Kidney capillary endothelial cell (primary cell): Measurements from ENCODE around the gene CSKMT.
A peak's percentile ranks its signal among the peaks of the same experiment; 100 is the strongest.
"Not testable (repeated sequence)": the region's sequence is repeated elsewhere in the genome, so short reads cannot be mapped to it uniquely, and the experiment has no call there.

Source experiments
- DNase-seq: peaks from one replicate; pipeline ENCODE4 v3.0.0-alpha.2; 2018; ENCODE audit warnings: low spot score

CSKMT gene

DNA sequence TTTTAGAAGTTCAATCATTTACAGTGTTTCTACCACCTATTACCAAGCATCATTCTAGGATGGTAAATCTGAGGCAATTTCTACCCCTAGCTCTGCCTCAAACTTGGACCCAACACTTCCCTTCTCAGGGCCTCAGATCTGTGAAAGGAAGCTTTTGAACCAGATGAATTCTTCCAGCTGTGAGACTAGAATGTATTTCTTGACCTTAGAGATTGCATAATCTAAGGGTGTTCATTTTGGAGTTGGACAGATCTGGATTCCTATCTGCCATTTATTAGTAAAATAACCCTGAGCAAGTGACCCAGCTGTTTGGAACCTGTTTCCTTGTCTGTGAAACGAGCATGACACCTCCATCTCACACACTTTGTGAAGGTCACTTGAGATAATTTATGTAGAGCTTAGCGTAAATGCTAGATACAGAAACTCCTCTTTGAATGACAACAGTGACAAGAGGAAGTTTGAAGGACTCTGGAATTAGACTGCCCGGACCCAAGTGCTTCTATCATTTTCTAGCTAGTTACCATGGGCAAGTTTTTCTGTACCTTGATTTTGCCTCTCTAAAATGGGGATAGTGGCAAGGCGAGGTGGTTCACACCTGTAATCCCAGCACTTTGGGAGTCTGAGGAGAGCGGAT is 8.2 kb upstream of the CSKMT start:
- DNase-seq, result no peak

DNA sequence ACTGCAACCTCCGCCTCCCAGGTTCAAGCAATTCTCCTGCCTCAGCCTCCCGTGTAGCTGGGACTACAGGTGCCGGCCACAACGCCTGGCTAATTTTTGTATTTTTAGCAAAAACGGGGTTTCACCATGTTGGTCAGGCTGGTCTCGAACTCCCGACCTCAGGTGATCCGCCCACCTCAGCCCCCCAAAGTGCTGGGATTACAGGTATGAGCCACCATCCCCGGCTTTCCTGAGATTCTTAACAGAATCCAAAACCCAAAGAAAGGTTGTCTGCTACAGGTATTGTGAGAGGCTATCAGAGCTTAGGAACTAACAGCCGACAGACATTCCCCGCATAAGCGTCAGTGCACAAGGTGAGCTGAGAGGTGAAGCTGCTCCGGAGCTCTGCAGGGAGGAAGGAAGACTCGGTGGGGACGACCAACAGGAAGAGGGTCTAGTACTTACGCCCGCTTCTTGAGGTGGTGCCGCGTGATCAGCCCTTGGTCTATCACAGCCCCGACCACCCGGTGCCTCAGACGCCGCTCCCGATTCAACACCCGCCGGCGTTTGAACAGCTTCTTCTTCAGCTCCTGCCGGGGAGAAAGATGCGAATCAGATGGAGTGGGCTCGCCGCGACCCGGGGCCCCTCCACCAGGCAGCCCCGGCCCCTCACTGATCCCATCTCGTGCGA is 572 bp upstream of the CSKMT start:
- no peak for DNase-seq

- no peak for DNase-seq
These were observed 617 bp downstream of the CSKMT start for GRCh38 chr11:62665599-62666258.

- DNase-seq, result no peak
These were observed 1.3 kb downstream of the CSKMT start for GRCh38 chr11:62666259-62666926.

DNA sequence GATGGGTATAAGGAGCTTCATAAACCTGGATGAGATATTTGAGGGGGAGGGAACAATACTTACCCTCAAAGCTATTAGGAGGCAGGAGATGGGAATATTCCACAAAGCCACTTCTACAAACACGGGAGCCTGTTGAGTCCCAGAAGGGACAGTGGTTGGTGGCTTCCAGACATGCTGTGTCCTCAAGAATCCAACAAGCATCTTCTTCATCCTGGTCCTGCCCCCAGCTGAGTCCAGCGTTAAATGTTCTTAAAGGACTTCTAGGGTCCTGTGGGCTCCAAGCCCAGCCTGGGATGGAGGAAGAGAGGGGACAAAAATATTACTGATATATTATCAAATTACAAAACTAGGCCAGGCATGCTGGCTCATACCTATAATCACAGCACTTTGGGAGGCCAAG is 2.3 kb downstream of the CSKMT start:
- DNase-seq, result no peak

DNA sequence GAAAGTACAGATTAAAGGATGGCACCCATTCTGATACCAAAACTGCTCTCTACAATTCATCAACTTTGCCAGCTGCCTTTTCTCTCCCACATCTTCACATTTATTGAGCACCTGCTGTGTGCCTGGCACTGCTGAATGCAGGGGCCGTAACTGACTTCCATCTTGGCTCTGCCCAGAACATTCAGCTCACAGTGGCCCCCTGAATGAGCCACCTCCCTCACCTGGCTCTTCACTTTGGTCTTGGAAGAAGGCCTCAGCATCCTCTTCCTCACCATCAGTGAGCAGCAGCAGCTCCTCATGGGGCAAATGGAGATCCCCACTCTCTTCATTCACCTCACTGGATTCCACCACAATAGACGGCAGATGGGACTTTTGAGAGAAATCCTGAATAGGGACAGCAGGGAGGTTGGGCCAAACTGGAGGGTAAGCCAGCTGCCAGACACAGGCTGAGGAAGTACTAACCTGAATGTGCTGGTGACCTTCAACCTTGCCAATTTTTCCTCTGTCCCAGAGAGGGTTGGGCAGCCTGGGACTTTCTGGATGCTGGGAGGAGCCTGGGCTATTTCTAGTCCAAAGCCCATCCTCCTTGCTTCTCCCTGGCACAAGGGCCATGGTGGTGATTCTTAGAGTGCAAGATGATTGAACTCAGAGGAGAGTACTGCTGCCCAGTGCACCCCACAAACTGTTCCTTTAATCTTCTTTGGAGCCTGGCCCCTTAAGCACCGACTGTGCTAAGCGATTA is 4.5 kb downstream of the CSKMT start:
- DNase-seq, result no peak

DNA sequence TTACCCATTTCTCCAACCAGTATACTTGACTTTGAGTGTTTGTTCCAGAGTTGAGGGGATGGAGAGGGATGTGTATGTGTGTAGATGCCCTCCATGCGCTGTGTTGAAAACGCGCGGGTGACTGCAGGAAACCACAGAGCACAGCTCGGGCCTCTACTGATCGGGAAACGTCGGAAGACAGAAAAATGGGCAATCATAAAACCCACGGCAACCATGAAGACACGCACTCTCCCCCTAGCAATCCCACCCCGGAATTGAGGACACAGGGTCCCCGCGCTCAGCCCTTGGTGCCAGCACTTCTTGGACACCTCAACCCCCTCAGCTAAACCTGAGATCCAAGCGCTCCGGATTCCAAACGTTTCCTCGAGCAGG is 6.1 kb downstream of the CSKMT start:
- DNase-seq, result no peak

DNA sequence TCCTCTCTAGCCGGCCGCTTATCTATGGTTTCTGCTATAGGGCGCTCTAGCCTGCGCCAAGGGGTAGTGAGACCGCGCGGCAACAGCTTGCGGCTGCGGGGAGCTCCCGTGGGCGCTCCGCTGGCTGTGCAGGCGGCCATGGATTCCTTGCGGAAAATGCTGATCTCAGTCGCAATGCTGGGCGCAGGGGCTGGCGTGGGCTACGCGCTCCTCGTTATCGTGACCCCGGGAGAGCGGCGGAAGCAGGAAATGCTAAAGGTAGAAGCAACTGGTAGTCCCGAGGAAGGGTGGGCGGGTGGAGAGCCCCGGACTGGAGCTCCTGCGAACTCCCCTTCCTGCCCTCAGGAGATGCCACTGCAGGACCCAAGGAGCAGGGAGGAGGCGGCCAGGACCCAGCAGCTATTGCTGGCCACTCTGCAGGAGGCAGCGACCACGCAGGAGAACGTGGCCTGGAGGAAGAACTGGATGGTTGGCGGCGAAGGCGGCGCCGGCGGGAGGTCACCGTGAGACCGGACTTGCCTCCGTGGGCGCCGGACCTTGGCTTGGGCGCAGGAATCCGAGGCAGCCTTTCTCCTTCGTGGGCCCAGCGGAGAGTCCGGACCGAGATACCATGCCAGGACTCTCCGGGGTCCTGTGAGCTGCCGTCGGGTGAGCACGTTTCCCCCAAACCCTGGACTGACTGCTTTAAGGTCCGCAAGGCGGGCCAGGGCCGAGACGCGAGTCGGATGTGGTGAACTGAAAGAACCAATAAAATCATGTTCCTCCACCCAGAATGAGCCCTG is 6.7 kb downstream of the CSKMT start, which contains the start of the genes LBHD1 and UQCC3:
Gene LBHD1 (minus strand): TSS at position 660 of the 782 bp plus-strand sequence. CDS start 2,236 bp downstream, outside the sequence.
Gene UQCC3 (plus strand): TSS at position 66 of the 782 bp plus-strand sequence. CDS start 73 bp downstream, at position 139.
- DNase-seq, result peak; percentile 71

DNA sequence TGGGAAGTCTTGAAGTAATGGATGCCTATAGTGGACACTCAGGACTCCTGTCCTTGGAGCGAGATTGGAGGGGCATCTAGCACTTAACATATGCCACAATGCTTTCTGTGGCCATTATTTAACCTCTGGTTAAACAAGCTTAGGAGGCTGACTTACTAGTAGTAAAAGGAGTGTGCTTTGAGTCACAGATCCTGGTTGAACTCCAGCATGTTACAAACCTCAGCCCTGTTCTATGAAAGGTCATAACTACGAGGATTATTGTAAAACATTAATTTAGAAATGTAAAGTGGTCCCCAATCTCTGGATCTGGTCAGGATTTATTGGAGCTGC is 8.0 kb downstream of the CSKMT start:
- no peak for DNase-seq

GRCh38 chr11:62675415-62675814 is 10.3 kb downstream of the CSKMT start:
- not testable (repeated sequence) for DNase-seq

GRCh38 chr11:62676698-62677097 is 11.6 kb downstream of the CSKMT start:
- DNase-seq, result no peak

GRCh38 chr11:62677156-62677555 is 12.0 kb downstream of the CSKMT start:
- no peak for DNase-seq

- no peak for DNase-seq
These were observed 12.6 kb downstream of the CSKMT start for GRCh38 chr11:62677714-62678113.

GRCh38 chr11:62678433-62678769 is 13.3 kb downstream of the CSKMT start:
- DNase-seq, result no peak

DNA sequence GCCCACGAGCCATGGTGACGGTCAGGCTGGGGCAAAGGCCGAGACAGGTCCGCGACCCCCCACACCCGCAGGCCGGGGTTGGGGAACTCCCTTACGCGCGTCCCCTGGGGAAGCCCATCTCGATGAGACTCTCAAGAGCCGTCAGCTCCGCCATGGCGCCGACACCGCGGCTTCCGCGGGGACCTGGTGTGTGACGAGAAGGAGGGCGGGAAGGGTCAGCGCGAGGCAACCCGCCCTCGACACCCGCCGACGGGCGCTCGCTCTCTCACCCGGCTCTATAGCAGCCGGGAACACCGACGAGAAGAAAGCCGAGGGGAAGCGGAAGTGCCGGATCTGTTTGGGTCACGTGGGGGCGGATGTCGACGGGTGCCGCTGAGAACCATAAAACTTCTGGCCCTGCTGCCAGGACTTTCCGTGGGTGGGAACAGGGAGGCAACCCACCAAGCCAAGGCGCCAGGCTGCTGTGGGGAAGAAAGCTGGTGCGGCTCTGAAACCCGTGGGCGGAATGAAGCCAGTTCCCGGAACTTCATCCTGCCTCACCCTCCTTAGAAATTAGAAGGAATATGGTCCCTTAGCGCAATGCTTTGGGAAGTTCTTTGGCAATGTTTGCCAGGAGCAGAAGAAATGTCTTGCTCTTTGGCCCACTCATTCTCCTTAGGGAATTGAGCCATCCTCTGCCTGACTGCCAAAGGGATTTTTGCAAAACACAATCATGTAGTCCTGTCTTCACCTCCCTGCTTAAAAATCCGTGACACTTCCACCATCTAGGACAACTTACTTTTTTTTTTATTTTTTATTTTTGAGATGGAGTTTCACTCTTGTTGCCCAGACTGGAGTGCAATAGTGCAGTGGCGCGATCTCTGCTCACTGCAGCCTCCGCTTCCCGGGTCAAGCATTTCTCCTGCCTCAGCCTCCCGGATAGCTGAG is 13.9 kb downstream of the CSKMT start, which contains the start of gene UBXN1:
Gene UBXN1 (minus strand): TSS at position 304 of the 927 bp plus-strand sequence. CDS start 150 bp downstream, at position 154.
- peak; percentile 86 for DNase-seq

DNA sequence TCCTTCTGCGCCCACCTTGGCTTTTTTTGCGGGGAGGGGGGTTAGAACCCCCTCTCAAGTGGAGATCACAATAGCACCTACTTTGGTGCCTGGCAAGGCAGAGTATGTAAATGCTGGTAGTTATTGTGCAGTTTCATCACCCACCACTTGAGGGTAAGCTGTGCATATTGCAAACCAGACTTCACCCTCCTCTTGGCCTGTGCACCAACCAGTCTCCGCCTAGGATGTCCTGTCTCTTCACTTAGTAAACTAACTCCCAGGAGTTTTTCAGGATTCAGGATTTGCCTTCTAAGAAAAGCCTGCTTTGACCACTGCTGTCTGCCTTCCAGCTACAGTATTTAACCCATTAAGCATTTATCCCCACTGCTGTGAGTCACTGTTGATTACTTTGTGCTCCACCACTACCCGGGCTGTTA is 15.7 kb downstream of the CSKMT start:
- peak; percentile 54 for DNase-seq

- DNase-seq, result no peak
These were observed 17.4 kb downstream of the CSKMT start for GRCh38 chr11:62682518-62682917.

DNA sequence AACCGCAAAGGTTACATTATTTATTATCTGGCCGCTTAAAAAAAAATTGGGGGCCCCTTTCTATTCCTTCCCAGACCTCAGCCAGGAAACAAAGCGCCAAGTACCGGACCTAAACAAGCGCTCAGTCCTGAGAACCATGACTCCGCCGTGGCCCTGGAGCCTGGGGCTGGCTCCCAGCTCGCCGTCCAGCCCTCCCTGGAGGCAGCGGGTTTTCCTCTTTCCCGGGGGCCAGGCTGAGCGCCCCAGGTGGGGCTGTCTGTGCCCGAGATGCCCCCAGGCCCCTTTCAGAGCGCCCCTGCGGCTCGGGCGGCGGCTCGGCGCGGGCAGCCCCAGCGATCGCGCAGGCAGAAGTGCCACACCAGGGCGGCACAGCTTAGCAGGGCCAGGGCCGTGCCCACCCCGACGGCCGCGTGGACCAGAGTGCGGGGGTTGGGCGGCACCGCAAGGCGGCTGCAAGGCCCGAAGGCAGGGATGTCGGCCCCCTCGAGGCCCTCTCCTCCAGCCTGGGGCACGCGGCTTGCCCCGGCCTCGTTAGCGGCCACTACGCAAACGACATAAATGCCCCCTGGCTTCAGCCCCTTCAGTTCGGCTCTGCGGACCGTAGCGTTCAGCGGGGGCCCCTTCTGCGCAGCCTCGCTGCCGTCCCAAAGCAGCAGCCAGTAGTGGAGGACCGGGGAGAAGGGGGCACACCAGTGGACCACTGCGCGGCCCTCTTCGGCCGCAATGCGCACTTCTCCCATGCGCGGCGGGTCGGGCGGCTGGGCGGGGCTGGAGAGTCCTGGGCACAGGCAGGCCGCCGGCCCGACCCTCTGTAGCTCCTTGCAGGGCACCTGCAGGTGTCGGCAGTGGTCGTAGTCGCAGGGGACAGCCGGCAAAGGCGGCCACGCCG is 22.6 kb downstream of the CSKMT start:
- DNase-seq, result no peak

DNA sequence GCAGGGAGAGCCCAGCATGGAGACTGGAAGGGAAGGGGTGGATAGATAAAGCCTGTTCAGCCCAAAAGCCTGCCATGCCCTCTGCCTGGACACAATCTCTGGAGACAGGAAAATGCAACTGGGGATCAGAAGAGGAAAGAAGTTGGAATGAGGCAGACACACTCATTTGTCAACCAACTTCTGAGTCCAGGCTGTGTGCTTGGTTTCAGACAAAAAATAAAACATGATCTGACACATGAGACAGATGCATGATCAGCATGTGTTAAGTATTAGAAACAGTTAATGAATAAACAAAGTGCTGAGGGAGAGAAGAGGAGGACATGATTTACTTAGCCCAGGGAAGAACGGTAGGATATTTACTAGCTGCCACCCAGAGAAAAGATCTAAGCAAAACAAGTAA is 23.4 kb downstream of the CSKMT start:
- DNase-seq, result no peak
